Measurements from ENCODE around the gene THOP1. TPM values are rescaled to one million over a fixed set of nuclear protein-coding genes. Genes with fewer than 3 reads are reported as not detected.

Gene THOP1
- total RNA-seq, 1 experiment from 2014 or later = 143 TPM

- H3K9me3 ChIP-seq (ENCODE audit: control insufficient read depth, insufficient read depth, low read depth, low read length) = no peaks in the 10 kb centered on the region
- no TSS peak for BruUV-seq (replicated peaks)
Observed at GRCh38 chr19:2810141-2811091, 25.1 kb downstream of the THOP1 start.

GRCh38 chr19:2811221-2811722 lies 26.0 kb downstream of the THOP1 start:
- POLR2A ChIA-PET = no interaction called here
- Histone ChIP-seq H3K9me3 (ENCODE audit: control insufficient read depth, insufficient read depth, low read depth, low read length) (no peaks in the 10 kb centered on the region), H3K4me3 (ENCODE audit: low read depth in 2 of 2, low read length in 2 of 2) (no peak overlapping the region), H3K27ac (ENCODE audit: low read length) (no peak overlapping the region), H3K36me3 (ENCODE audit: control insufficient read depth, insufficient read depth, low read length) (no peaks in the 10 kb centered on the region), H3K4me1 (ENCODE audit: control insufficient read depth, insufficient read depth, low read length) (no peaks in the 10 kb centered on the region), H3K27me3 (ENCODE audit: control insufficient read depth, insufficient read depth, low read length) (no peaks in the 10 kb centered on the region)
- in situ Hi-C loops (cut with HindIII; ENCODE audit: low pct_unique_long_range_greater_than_20kb, low sequenced_read_pairs) (no loop called here), intact Hi-C loops (cut with micrococcal nuclease; ENCODE audit: unreplicated experiment) (no loop called here)
- no TSS peak for BruUV-seq (replicated peaks)
- no peak for TF ChIP-seq CTCF (IDR thresholded peaks at IDR 0.05)
- CTCF ChIA-PET = no interaction called here
- no peak for DNase-seq (ENCODE audit: low read depth, low spot score)
- no peak for ATAC-seq

More at GRCh38 chr19:2810141-2811091, 25.1 kb downstream of the THOP1 start:
- no peak for DNase-seq (ENCODE audit: low read depth, low spot score)
- in situ Hi-C loops (cut with HindIII; ENCODE audit: low pct_unique_long_range_greater_than_20kb, low sequenced_read_pairs) = no loop called here
- no peaks in the 10 kb centered on the region for H3K27me3 ChIP-seq (ENCODE audit: control insufficient read depth, insufficient read depth, low read length)
- TF ChIP-seq SIN3A (IDR thresholded peaks at IDR 0.05; ENCODE audit: borderline replicate concordance, insufficient read depth, low read depth, low read length) (no peak), CTCF (IDR thresholded peaks at IDR 0.05) (no peak), POLR2AphosphoS5 (IDR thresholded peaks at IDR 0.05; ENCODE audit: low read depth, low read length) (no peak), TCF7L2 (IDR thresholded peaks at IDR 0.05; ENCODE audit: low read depth, low read length) (no peak), REST (IDR thresholded peaks at IDR 0.05; ENCODE audit: insufficient read depth in 1 of 2, low read depth in 2 of 2, low read length in 1 of 2) (no peak)
- ChIA-PET CTCF (no interaction called here), POLR2A (no interaction called here)
- H3K4me3 ChIP-seq (ENCODE audit: low read depth in 2 of 2, low read length in 2 of 2) = no peak overlapping the region
- ATAC-seq = no peak
- H3K36me3 ChIP-seq (ENCODE audit: control insufficient read depth, insufficient read depth, low read length) = no peaks in the 10 kb centered on the region
- intact Hi-C loops (cut with micrococcal nuclease; ENCODE audit: unreplicated experiment) = no loop called here
- no peaks in the 10 kb centered on the region for H3K4me1 ChIP-seq (ENCODE audit: control insufficient read depth, insufficient read depth, low read length)
- no peak overlapping the region for H3K27ac ChIP-seq (ENCODE audit: low read length)

Measured in Panc1 (cell line).